ENCODE results near the gene ASMTL. TPM values are rescaled to one million over a fixed set of nuclear protein-coding genes. Genes with fewer than 3 reads are reported as not detected.

The ASMTL gene
- total and polyA plus RNA-seq, 2 donors (not counting 1 experiment from before 2014, with no cell fraction given) = 12.9 to 19.8 TPM

- no peak overlapping the region for H2AFZ ChIP-seq (ENCODE audit: low read length)
- peak overlapping the region; percentile 71 to 90 (median 78) for H3K4me3 ChIP-seq (replicated peaks in 1 of 4; ENCODE audit: control extremely low read depth in 1 of 4, insufficient read depth in 1 of 4, low read depth in 3 of 4, low read length in 4 of 4)
- peak overlapping the region; percentile 72 for H3K27ac ChIP-seq (ENCODE audit: insufficient read depth, low read length)
- TF ChIP-seq EZH2 (IDR thresholded peaks at IDR 0.05; ENCODE audit: low read length, missing control alignments) = no peak
- TF ChIP-seq, protein P1, sequence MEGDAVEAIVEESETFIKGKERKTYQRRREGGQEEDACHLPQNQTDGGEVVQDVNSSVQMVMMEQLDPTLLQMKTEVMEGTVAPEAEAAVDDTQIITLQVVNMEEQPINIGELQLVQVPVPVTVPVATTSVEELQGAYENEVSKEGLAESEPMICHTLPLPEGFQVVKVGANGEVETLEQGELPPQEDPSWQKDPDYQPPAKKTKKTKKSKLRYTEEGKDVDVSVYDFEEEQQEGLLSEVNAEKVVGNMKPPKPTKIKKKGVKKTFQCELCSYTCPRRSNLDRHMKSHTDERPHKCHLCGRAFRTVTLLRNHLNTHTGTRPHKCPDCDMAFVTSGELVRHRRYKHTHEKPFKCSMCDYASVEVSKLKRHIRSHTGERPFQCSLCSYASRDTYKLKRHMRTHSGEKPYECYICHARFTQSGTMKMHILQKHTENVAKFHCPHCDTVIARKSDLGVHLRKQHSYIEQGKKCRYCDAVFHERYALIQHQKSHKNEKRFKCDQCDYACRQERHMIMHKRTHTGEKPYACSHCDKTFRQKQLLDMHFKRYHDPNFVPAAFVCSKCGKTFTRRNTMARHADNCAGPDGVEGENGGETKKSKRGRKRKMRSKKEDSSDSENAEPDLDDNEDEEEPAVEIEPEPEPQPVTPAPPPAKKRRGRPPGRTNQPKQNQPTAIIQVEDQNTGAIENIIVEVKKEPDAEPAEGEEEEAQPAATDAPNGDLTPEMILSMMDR (conservative IDR thresholded peaks at IDR 0.05 in 1 of 2, IDR thresholded peaks at IDR 0.05 in 1 of 2; ENCODE audit: low read depth in 1 of 2, low read length in 2 of 2) = no peak
- H3K36me3 ChIP-seq (ENCODE audit: control insufficient read depth, insufficient read depth, low read length) = no peaks in the 10 kb centered on the region
- DNase-seq (ENCODE audit: low read depth in 2 of 2) = no peak
- no peaks in the 10 kb centered on the region for H4K20me1 ChIP-seq (ENCODE audit: control insufficient read depth, extremely low read depth, insufficient read depth, low read length)
- H3K27me3 ChIP-seq (ENCODE audit: control insufficient read depth, insufficient read depth, low read length) = no peaks in the 10 kb centered on the region
- peak overlapping the region; percentile 80 for H3K9ac ChIP-seq (ENCODE audit: insufficient read depth, low read length)
- no peaks in the 10 kb centered on the region for H3K4me1 ChIP-seq (ENCODE audit: control insufficient read depth, extremely low read depth, insufficient read depth, low read length)
- H3K9me3 ChIP-seq (ENCODE audit: control insufficient read depth, insufficient read depth, low read depth, low read length) = no peaks in the 10 kb centered on the region
- peaks cover 22% of the 10 kb centered on the region for H3K79me2 ChIP-seq (ENCODE audit: control insufficient read depth, insufficient read depth, low read length)
- H3K4me2 ChIP-seq (ENCODE audit: extremely low read depth, insufficient read depth, low read length) = peak overlapping the region; percentile 68
These were observed 821 bp downstream of the ASMTL start for GRCh38 chrX:1451661-1452515.

GRCh38 chrX:1451251-1451660 lies 1.5 kb downstream of the ASMTL start:
- H3K9ac ChIP-seq (ENCODE audit: insufficient read depth, low read length) = no peak overlapping the region

More at GRCh38 chrX:1451251-1451660, 1.5 kb downstream of the ASMTL start:
- Histone ChIP-seq H3K79me2 (ENCODE audit: control insufficient read depth, insufficient read depth, low read length) (peaks cover 22% of the 10 kb centered on the region), H3K27ac (ENCODE audit: insufficient read depth, low read length) (no peak overlapping the region), H2AFZ (ENCODE audit: low read length) (no peak overlapping the region), H3K4me1 (ENCODE audit: control insufficient read depth, extremely low read depth, insufficient read depth, low read length) (no peaks in the 10 kb centered on the region), H3K27me3 (ENCODE audit: control insufficient read depth, insufficient read depth, low read length) (no peaks in the 10 kb centered on the region), H3K36me3 (ENCODE audit: control insufficient read depth, insufficient read depth, low read length) (no peaks in the 10 kb centered on the region), H4K20me1 (ENCODE audit: control insufficient read depth, extremely low read depth, insufficient read depth, low read length) (no peaks in the 10 kb centered on the region), H3K4me2 (ENCODE audit: extremely low read depth, insufficient read depth, low read length) (peak overlapping the region; percentile 25), H3K4me3 (replicated peaks in 1 of 4; ENCODE audit: control extremely low read depth in 1 of 4, insufficient read depth in 1 of 4, low read depth in 3 of 4, low read length in 4 of 4) (peak overlapping the region in 1 of 4 experiments; percentile 84), H3K9me3 (ENCODE audit: control insufficient read depth, insufficient read depth, low read depth, low read length) (no peaks in the 10 kb centered on the region)
- no peak for TF ChIP-seq EZH2 (IDR thresholded peaks at IDR 0.05; ENCODE audit: low read length, missing control alignments)
- TF ChIP-seq, protein P1 (conservative IDR thresholded peaks at IDR 0.05 in 1 of 2, IDR thresholded peaks at IDR 0.05 in 1 of 2; ENCODE audit: low read depth in 1 of 2, low read length in 2 of 2) = no peak
- DNase-seq (ENCODE audit: low read depth in 2 of 2) = no peak

All from fibroblast of lung (primary cell).